ENCODE results near the gene CHST15.

DNA sequence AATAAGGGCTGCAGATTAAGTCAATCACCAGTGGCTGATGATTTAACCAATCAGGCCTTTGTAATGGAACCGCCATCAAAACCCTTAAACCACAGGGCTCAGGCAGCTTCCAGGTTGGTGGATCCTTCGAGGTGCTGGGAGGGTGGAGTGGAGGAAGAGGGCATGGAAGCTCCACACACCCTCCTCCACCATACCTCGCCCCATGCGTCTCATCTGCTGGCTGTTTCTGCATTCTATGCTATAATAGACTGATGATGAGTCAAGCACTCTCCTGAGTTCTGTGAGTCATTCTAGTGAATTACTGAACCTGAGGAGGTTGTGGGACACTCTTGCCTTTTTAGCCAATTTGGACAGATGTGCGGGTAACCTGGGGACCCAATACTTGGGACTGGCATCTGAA lies 43.9 kb downstream of the CHST15 start:
- TF ChIP-seq, protein P1, sequence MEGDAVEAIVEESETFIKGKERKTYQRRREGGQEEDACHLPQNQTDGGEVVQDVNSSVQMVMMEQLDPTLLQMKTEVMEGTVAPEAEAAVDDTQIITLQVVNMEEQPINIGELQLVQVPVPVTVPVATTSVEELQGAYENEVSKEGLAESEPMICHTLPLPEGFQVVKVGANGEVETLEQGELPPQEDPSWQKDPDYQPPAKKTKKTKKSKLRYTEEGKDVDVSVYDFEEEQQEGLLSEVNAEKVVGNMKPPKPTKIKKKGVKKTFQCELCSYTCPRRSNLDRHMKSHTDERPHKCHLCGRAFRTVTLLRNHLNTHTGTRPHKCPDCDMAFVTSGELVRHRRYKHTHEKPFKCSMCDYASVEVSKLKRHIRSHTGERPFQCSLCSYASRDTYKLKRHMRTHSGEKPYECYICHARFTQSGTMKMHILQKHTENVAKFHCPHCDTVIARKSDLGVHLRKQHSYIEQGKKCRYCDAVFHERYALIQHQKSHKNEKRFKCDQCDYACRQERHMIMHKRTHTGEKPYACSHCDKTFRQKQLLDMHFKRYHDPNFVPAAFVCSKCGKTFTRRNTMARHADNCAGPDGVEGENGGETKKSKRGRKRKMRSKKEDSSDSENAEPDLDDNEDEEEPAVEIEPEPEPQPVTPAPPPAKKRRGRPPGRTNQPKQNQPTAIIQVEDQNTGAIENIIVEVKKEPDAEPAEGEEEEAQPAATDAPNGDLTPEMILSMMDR (IDR thresholded peaks at IDR 0.05) = no peak
- TF ChIP-seq POLR2A (IDR thresholded peaks at IDR 0.05) = no peak
